Chondrocyte (in vitro differentiated cells): ENCODE measurements around the gene ERGIC1. TPM values are rescaled to one million over a fixed set of nuclear protein-coding genes. Genes with fewer than 3 reads are reported as not detected.
"Not testable (repeated sequence)": the region's sequence is repeated elsewhere in the genome, so short reads cannot be mapped to it uniquely, and the experiment has no call there.

Experiments used
- DNase-seq: peaks from one replicate; pipeline ENCODE4 v3.0.0; 2021; ENCODE audit warnings: mixed read lengths, low spot score
- H3K27ac Mint-ChIP-seq: one replicate; pipeline ENCODE4 v1.8.0; 2021; ENCODE audit warnings: mild to moderate bottlenecking, moderate library complexity, mixed read lengths; ENCODE audit not compliant: unreplicated experiment
- H3K27me3 Mint-ChIP-seq: 2 replicates; pipeline ENCODE4 v1.8.0; 2021; ENCODE audit warnings: low read depth, mixed read lengths
- H3K36me3 Mint-ChIP-seq: 2 replicates; pipeline ENCODE4 v1.8.0; 2021; ENCODE audit warnings: low read depth, mixed read lengths
- H3K4me1 Mint-ChIP-seq: 2 replicates; pipeline ENCODE4 v1.8.0; 2021; ENCODE audit warnings: low read depth, mild to moderate bottlenecking, mixed read lengths
- H3K4me3 Mint-ChIP-seq: one replicate; pipeline ENCODE4 v1.8.0; 2021; ENCODE audit warnings: mild to moderate bottlenecking, moderate library complexity, mixed read lengths; ENCODE audit not compliant: unreplicated experiment
- H3K9me3 Mint-ChIP-seq: 2 replicates; pipeline ENCODE4 v1.8.0; 2021; ENCODE audit warnings: low read depth, mixed read lengths
- CTCF ChIP-seq: fragments of 200-600 bp; sonication (generic); IDR thresholded peaks from 2 replicates; pipeline ENCODE4 v1.5.0; 2021; ENCODE audit warnings: antibody characterized with exemption, mild to moderate bottlenecking, moderate library complexity
- long read RNA-seq: library from polyadenylated mRNA; stranded (forward); transcript quantifications from one replicate; pipeline ENCODE4 v2.0.0, GENCODE V29; 2021
- total RNA-seq: library from RNA; stranded (reverse); gene quantifications from 3 replicates; pipeline ENCODE4 v1.2.1, GENCODE V29; 2021

ERGIC1 gene
- total RNA-seq: 141 to 154 TPM (median 148 TPM) in 3 replicates
- long read RNA-seq, transcript ERGIC1-202 (10 exons, 2,881 nt): major isoform, 38 of 91 reads
- long read RNA-seq, partial matches to known transcripts: 40 of 91 reads
- long read RNA-seq, other reads (novel, unspliced or antisense): 12 of 91 reads

- Mint-ChIP-seq H3K4me3 (peak within 1 kb of the TSS; percentile 80), H3K36me3 (no peaks in the 10 kb centered on the region), H3K27ac (peak within 1 kb of the TSS; percentile 79), H3K27me3 (no peaks in the 10 kb centered on the region), H3K9me3 (no peaks in the 10 kb centered on the region), H3K4me1 (peaks cover 42% of the 10 kb centered on the region)
- no peak for TF ChIP-seq CTCF
- DNase-seq: peak; percentile 76
Observed at GRCh38 chr5:172833686-172834414, at the start of gene ERGIC1. Gene ERGIC1 (plus strand): TSS chr5:172834251. CDS start chr5:172834414, 163 bp downstream.

- Mint-ChIP-seq H3K27ac (no peak overlapping the region), H3K27me3 (no peaks in the 10 kb centered on the region), H3K4me3 (no peak overlapping the region), H3K4me1 (peaks cover 21% of the 10 kb centered on the region), H3K9me3 (no peaks in the 10 kb centered on the region), H3K36me3 (no peaks in the 10 kb centered on the region)
- no peak for DNase-seq
- no peak for TF ChIP-seq CTCF
Observed at GRCh38 chr5:172785429-172786088, 48.5 kb upstream of the ERGIC1 start.

GRCh38 chr5:172786736-172787462 lies 47.2 kb upstream of the ERGIC1 start:
- DNase-seq: no peak

GRCh38 chr5:172787538-172787937 lies 46.5 kb upstream of the ERGIC1 start:
- H3K4me1 Mint-ChIP-seq: peaks cover 29% of the 10 kb centered on the region
- not testable (repeated sequence) for H3K27me3 Mint-ChIP-seq, DNase-seq, H3K27ac Mint-ChIP-seq, H3K36me3 Mint-ChIP-seq, H3K4me3 Mint-ChIP-seq, H3K9me3 Mint-ChIP-seq

More at GRCh38 chr5:172786736-172787462, 47.2 kb upstream of the ERGIC1 start:
- Mint-ChIP-seq H3K4me3 (no peak overlapping the region), H3K27me3 (no peaks in the 10 kb centered on the region), H3K27ac (no peak overlapping the region), H3K9me3 (no peaks in the 10 kb centered on the region), H3K4me1 (peaks cover 32% of the 10 kb centered on the region), H3K36me3 (no peaks in the 10 kb centered on the region)
- TF ChIP-seq CTCF: no peak

GRCh38 chr5:172788771-172789686 lies 45.0 kb upstream of the ERGIC1 start:
- no peaks in the 10 kb centered on the region for H3K36me3 Mint-ChIP-seq
- no peak for TF ChIP-seq CTCF
- H3K27me3 Mint-ChIP-seq: no peaks in the 10 kb centered on the region
- H3K9me3 Mint-ChIP-seq: no peaks in the 10 kb centered on the region
- DNase-seq: no peak
- H3K27ac Mint-ChIP-seq: peak overlapping the region; percentile 51
- no peak overlapping the region for H3K4me3 Mint-ChIP-seq
- peaks cover 40% of the 10 kb centered on the region for H3K4me1 Mint-ChIP-seq
